Activated CD8-positive, alpha-beta memory T cell treated with anti-CD3 and anti-CD28 coated beads for 36 hours (primary cell): ENCODE data around the gene LMTK3. TPM values are rescaled to one million over a fixed set of nuclear protein-coding genes. Genes with fewer than 3 reads are reported as not detected.

Experiments
- CTCF ChIA-PET: fragments of 350-600 bp; sonication (Branson Sonifier 250); formaldehyde crosslinking; loops from one replicate; lab custom pipeline; 2021; ENCODE audit warnings: antibody characterized with exemption; lab: Charles Lee
- POLR2A ChIA-PET: fragments of 350-600 bp; sonication (Branson Sonifier 250); formaldehyde crosslinking; loops from one replicate; lab custom pipeline; 2021; ENCODE audit warnings: antibody characterized with exemption; lab: Charles Lee
- total RNA-seq, 2 experiments: library from RNA; stranded (reverse); gene quantifications; one replicate each; pipeline ENCODE4 v1.2.3, GENCODE V29; 2021

The LMTK3 gene
- 1 to 10 TPM; 3.0 to 3.8 TPM for total RNA-seq

GRCh38 chr19:48511800-48512503 lies at the start of gene LMTK3:
TSS of gene LMTK3 (minus strand) at chr19:48511835. CDS start at chr19:48511576, 259 bp downstream.
- ChIA-PET POLR2A (no interaction called here), CTCF (no interaction called here)

GRCh38 chr19:48561412-48561811 lies 49.8 kb upstream of the LMTK3 start:
- ChIA-PET POLR2A (no interaction called here), CTCF (no interaction called here)

- POLR2A ChIA-PET = no interaction called here
- CTCF ChIA-PET = no interaction called here
These were observed 48.5 kb upstream of the LMTK3 start for GRCh38 chr19:48560095-48560530.

DNA sequence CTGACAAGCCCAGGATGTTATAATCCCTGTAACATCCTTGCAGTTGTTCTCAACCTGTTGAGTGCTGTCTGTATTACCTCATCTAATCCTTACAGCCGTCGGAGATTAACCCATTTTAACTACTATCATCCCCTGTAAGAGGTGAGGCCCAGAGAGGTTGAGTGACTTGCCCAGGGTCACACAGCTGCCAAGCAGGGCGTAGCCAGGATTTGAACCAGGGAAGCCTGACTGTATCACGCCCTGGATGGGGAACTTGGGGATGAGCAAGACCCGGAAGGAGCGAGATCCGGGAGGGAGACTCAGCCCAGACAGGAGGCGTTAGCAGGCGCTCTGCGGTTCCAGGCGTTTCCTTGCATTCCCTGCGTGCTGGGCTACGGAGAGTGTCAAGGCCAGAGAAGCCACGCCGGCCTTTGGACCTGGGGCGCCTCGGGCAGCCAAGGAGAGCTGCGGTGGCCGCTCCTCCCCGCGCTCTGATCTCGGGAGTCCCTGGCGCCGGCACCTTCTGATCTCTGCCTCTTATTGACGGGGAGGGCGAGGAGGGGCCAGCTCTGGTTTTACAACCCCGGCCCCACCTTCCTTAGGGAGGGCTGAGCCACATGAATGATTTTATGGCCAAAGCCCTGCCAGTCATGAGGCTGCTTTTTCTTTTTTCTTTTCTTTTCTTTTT lies 46.5 kb upstream of the LMTK3 start:
- CTCF ChIA-PET = interaction anchor here (0.6 to 0.7 kb wide), 3 partner anchors 35 to 1928 kb away, joined by 3 to 4 read pairs (median 3); no protein-coding TSS in a partner anchor
- POLR2A ChIA-PET = no interaction called here

GRCh38 chr19:48556825-48557224 lies 45.2 kb upstream of the LMTK3 start:
- POLR2A ChIA-PET = no interaction called here
- CTCF ChIA-PET = no interaction called here

- CTCF ChIA-PET = interaction anchor here (0.6 to 0.7 kb wide), 2 partner anchors 25 to 534 kb away, joined by 3 read pairs; no protein-coding TSS in a partner anchor
- POLR2A ChIA-PET = no interaction called here
These were observed 44.5 kb upstream of the LMTK3 start for GRCh38 chr19:48556163-48556562.

DNA sequence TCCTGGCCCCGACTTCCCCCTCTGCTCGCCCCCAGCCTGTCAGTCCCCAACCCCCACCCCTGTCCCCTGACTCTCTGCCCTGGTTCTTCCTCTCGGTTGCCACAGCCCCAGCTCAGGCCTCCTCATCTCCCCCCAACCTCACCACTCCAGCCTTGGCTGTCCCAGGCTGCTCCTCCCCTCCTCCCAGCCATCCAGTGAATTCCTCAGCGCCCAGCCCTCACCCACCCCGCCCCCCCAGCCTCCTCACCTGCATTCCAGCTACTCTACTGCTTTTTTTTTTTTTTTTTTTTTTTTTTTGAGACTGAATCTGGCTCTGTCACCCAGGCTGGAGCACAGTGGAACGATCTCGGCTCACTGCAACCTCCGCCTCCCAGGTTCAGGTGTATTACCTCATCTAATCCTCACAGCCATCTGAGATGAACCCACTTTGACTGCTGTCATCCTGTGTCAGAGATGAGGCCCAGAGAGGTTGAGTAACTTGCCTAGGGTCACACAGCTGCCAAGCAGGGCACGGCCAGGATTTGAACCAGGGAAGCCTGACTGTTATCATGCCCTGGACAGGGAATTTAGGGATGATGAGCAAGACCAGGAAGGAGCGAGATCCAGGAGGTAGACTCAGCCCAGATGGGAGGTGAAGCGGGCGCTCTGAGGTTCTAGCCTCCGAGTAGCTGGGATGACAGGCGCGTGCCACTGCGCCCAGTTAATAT lies 42.9 kb upstream of the LMTK3 start:
- CTCF ChIA-PET = no interaction called here

DNA sequence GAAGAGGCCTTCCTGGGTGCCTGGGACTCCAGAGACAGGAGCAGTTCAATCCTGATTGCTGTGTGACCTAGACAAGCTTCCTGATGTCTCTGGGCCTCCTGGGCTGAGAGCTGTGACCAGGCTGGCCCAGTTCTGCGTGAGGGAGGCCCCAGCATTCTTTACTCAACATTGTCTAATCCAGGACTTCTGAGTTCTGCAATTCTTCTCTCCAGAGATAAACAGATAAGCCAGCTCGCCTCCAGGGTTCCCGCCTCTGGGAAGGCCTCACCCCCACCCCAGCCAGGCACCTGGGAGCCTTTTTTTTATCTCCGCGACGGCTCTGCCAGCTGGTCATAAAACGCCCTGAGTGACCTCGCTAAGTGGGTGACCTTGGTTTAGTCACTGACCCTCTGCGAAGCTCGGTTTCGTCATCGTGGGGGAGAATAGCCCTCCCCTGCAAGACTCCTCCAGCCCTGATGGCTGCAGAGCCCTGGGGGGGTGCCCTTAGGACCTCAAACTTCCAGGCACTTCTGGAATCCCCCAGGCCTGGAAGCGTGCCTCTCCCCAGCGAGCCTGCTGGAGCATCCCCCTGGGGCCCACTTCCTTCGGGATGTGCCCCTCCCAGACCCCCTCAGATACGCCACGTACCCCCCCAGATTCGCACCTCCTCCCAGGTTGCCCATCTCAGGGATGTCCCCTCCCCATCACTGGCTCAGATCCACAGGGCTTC lies 42.2 kb upstream of the LMTK3 start:
- CTCF ChIA-PET = no interaction called here
- POLR2A ChIA-PET = no interaction called here

More for the DNA sequence above, 42.9 kb upstream of the LMTK3 start:
- POLR2A ChIA-PET = interaction anchor here (0.5 kb wide), 1 partner anchor 66 kb away, joined by 8 read pairs; no protein-coding TSS in a partner anchor

DNA sequence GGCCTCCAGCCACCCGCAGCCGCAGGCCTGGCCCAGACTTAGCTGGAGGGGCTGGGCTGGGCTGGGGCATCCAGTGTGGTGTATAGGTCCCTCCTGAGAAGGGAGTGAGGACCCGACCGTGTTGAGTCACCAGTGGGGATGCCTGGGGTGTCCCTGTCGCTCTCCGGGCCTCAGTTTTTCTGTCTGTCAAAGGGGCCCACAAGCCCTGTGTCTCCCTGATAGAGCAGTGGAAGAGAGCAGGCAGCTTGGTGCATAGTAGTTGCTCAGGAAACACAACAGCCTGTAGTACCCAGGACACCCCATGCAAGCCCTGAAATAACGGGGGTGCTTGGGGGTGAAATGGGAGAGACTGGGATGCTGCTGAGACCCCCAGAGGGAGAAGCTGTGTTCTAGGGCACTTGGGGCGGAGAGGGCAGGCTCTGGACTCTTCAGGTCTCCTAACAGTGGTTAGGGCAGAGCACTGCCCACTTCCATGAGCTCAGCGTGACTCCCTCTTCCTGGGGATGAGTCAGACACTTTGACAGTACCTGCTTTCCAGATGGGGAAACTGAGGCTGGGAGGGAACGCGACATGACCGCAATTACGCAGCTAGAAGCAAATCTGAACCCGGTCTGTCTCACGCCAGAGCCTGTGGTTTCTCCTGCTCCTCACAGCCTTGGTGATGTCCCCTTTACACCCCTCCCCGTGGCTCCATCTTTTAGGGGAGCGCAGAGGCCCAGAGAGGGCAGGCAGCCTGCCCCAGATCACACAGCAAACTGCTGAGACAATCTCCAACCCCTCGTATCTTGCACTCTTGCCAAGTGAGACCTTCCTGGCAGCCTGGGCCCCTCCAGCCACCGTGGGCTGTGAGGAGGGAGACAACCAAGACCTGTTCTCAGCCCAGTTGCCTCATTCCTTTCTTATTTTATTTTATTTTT lies 41.0 kb upstream of the LMTK3 start:
- ChIA-PET POLR2A (no interaction called here), CTCF (no interaction called here)

GRCh38 chr19:48551437-48552302 lies 40.0 kb upstream of the LMTK3 start, which contains the start of gene SULT2B1:
TSS of gene SULT2B1 (plus strand) at chr19:48552172. CDS start at chr19:48552253, 81 bp downstream.
- ChIA-PET CTCF (interaction anchor here (0.6 kb wide), 1 partner anchor 180 kb away, joined by 3 read pairs; no protein-coding TSS in a partner anchor), POLR2A (no interaction called here)

DNA sequence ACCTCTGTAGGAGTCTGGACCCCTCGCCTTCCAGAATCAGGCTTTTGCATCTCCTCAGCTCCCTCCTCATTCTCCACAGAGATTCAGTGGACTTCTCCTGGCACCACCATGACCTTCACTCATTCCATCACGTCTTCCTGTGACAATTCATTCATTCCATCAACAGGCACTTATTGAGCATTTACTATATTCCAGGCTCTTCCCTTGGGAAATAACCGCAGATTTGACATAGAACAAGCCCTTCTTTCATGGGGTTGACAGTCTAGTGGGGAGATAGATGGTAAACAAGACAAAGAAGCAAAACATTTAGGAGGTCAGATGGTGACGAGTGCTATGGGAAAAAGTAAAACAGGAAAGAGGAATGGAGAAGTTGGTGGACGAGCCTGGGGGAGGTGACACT lies 37.7 kb upstream of the LMTK3 start:
- CTCF ChIA-PET = no interaction called here
- POLR2A ChIA-PET = no interaction called here

GRCh38 chr19:48548253-48548911 lies 36.7 kb upstream of the LMTK3 start:
- ChIA-PET CTCF (no interaction called here), POLR2A (no interaction called here)

DNA sequence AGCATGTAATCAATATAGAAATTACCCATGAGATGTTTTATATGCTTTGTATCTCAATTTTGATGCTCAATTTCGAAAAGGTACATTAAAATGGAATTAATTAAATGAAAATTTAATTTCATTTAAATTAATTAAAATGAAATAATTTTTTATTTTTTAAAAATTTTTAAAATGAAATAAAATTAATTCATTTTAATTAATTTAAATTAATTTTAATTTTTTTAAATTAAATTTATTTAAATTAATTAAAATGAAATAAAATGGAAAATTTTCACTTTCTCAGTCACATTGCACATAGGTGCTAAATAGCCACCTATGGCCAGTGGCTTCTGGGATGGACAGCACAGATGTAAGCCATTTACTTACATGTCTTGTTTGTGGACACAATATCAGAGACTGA lies 36.1 kb upstream of the LMTK3 start:
- CTCF ChIA-PET = no interaction called here
- POLR2A ChIA-PET = no interaction called here

DNA sequence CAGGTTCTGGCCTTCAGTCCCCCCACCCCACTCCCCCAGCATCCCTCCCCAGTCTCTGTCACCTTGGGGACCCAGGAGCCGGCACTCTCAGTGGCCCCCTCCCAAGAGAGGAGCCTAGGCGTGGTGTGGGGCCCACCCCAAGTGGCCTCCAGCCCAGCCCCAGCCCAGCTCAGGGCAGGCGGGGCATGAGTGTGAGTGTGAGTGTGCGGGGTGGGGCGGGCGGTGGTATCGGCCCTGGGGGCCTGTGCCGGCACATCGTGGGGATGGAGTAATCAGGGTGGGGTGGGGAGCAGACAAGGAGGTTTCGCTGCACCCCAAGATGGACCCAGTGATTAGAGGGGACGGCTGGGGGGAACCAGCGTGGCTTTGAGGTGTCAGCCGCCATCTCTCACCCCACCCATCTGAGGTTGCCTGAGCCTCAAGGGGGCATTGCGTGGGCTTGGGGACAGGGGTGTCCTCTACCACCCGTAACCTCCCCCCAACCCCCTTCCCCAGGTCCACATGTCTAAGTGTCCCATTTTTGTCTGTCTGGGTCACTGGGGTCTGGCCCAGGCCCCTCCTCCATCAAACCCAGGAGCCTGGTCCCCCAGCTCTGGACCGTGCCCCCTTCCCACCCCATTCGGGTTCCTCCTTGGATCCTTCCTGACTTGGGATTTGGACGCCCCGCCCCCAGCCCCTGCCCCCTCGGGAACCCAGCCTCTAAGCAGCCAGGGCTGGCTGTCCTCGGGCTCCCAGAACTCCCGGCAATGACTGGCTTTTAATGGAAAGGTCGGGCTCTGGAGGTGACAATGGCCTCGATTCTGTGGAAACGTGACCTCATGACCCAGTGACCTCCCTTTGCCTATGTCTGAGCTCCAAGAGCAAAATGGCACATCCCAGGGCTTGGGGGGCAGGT lies 33.5 kb upstream of the LMTK3 start:
- ChIA-PET POLR2A (no interaction called here), CTCF (interaction anchor here (0.6 kb wide), 1 partner anchor 30 kb away, joined by 6 read pairs; no protein-coding TSS in a partner anchor)

- POLR2A ChIA-PET = no interaction called here
- CTCF ChIA-PET = no interaction called here
These were observed 31.6 kb upstream of the LMTK3 start for GRCh38 chr19:48543121-48543710.
